SU-DHL-6 (cell line): ENCODE data around the gene MAN1A2.

Experiments
- H2AFZ ChIP-seq: fragments of 200-600 bp; sonication (generic); 2 replicates; pipeline ENCODE4 v1.6.1; 2014; ENCODE audit warnings: low read depth, mild to moderate bottlenecking, moderate library complexity, mixed read lengths, antibody characterized with exemption, low read length; ENCODE audit not compliant: severe bottlenecking
- H3F3A ChIP-seq: fragments of 200-600 bp; shearing (Covaris generic); 2 replicates; pipeline ENCODE4 v1.6.0; 2016; ENCODE audit warnings: antibody characterized with exemption, mild to moderate bottlenecking; ENCODE audit not compliant: insufficient read depth
- H3K27ac ChIP-seq: fragments of 200-600 bp; sonication (generic); 2 replicates; pipeline ENCODE4 v1.5.1; 2016; ENCODE audit warnings: low read depth, mild to moderate bottlenecking, low read length, moderate library complexity, mixed read lengths
- H3K27me3 ChIP-seq: fragments of 200-600 bp; sonication (generic), shearing (Covaris generic); 2 replicates; pipeline ENCODE4 v1.6.0; 2014; ENCODE audit warnings: mild to moderate bottlenecking, low read length
- H3K36me3 ChIP-seq: fragments of 200-600 bp; sonication (generic); 2 replicates; pipeline ENCODE4 v1.6.1; 2014; ENCODE audit warnings: mild to moderate bottlenecking, low read length, mixed read lengths
- H3K4me2 ChIP-seq: fragments of 300-600, 200-600 bp; shearing (Covaris generic), sonication (generic); 2 replicates; pipeline ENCODE4 v1.6.0; 2014; ENCODE audit warnings: low read length, low read depth, mild to moderate bottlenecking; ENCODE audit not compliant: poor library complexity, severe bottlenecking
- H3K4me3 ChIP-seq: fragments of 200-600 bp; sonication (generic); 2 replicates; pipeline ENCODE4 v1.5.1; 2014; ENCODE audit warnings: antibody characterized with exemption, low read length, mild to moderate bottlenecking, mixed read lengths; ENCODE audit not compliant: insufficient read depth, poor library complexity, severe bottlenecking
- H3K79me2 ChIP-seq: fragments of 200-600 bp; sonication (generic); 2 replicates; pipeline ENCODE4 v1.6.1; 2014; ENCODE audit warnings: mild to moderate bottlenecking, low read length, moderate library complexity; ENCODE audit not compliant: insufficient read depth
- H3K9ac ChIP-seq: fragments of 200-600 bp; sonication (generic); 2 replicates; pipeline ENCODE4 v1.7.0; 2014; ENCODE audit warnings: mild to moderate bottlenecking, low read length
- H3K9me2 ChIP-seq: fragments of 200-600 bp; sonication (generic); replicated peaks from 2 replicates; pipeline ENCODE4 v1.6.1; 2014; ENCODE audit warnings: low read length; ENCODE audit not compliant: insufficient read depth
- H3K9me3 ChIP-seq: fragments of 200-600 bp; sonication (generic); 2 replicates; pipeline ENCODE4 v1.6.1; 2014; ENCODE audit warnings: low read length, mixed read lengths; ENCODE audit not compliant: insufficient read depth
- H4K20me1 ChIP-seq: fragments of 200-600 bp; sonication (generic); 2 replicates; pipeline ENCODE4 v1.6.1; 2014; ENCODE audit warnings: low read depth, mild to moderate bottlenecking, antibody characterized with exemption, low read length, moderate library complexity, mixed read lengths
- EZH2phosphoT487 ChIP-seq: fragments of 200-600 bp; sonication (generic), shearing (Covaris generic); conservative IDR thresholded peaks from 2 replicates; pipeline ENCODE4 v1.6.1; 2018; ENCODE audit warnings: mild to moderate bottlenecking, antibody characterized with exemption, low read length, moderate library complexity, mixed read lengths
- TF ChIP-seq, protein P1 (sequence below): fragments of 200-600 bp; sonication (generic); IDR thresholded peaks from one replicate; pipeline ENCODE4 v1.5.1; 2017; ENCODE audit warnings: antibody characterized with exemption, mild to moderate bottlenecking, low read length, moderate library complexity; ENCODE audit not compliant: insufficient read depth, poor library complexity, severe bottlenecking

The MAN1A2 gene

DNA sequence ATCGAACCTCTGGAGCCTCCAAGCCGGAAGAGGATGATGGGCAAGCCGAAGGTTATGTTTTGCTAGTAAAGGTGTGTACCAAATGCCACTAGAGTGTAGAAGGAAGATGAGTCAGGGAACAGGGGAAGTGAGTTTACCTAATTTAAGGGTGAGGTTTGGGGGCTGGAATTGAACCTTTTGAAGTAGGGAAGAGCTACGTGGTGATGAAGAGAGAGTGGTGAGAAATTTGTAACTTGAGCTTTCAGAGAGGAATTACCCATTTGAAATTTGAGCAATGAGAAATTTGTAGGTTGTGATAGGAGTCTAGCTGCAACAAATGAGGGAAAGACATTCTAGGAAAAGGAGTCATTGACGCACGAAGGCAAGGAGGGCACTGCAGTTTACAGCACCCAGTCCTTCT is 168.6 kb downstream of the MAN1A2 start:
- H3F3A ChIP-seq: no peaks in the 10 kb centered on the region
- no peaks in the 10 kb centered on the region for H3K79me2 ChIP-seq
- no peaks in the 10 kb centered on the region for H3K9me3 ChIP-seq
- H3K9ac ChIP-seq: no peak overlapping the region
- H3K9me2 ChIP-seq: no peaks in the 10 kb centered on the region
- no peak overlapping the region for H3K27ac ChIP-seq
- no peaks in the 10 kb centered on the region; the same call in 1 of the 2 replicates for H4K20me1 ChIP-seq
- H3K4me2 ChIP-seq: no peak overlapping the region
- TF ChIP-seq EZH2phosphoT487: no peak
- TF ChIP-seq, protein P1, sequence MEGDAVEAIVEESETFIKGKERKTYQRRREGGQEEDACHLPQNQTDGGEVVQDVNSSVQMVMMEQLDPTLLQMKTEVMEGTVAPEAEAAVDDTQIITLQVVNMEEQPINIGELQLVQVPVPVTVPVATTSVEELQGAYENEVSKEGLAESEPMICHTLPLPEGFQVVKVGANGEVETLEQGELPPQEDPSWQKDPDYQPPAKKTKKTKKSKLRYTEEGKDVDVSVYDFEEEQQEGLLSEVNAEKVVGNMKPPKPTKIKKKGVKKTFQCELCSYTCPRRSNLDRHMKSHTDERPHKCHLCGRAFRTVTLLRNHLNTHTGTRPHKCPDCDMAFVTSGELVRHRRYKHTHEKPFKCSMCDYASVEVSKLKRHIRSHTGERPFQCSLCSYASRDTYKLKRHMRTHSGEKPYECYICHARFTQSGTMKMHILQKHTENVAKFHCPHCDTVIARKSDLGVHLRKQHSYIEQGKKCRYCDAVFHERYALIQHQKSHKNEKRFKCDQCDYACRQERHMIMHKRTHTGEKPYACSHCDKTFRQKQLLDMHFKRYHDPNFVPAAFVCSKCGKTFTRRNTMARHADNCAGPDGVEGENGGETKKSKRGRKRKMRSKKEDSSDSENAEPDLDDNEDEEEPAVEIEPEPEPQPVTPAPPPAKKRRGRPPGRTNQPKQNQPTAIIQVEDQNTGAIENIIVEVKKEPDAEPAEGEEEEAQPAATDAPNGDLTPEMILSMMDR: no peak
- H2AFZ ChIP-seq: no peak overlapping the region
- H3K36me3 ChIP-seq: no peaks in the 10 kb centered on the region
- H3K4me3 ChIP-seq: no peak overlapping the region
- no peaks in the 10 kb centered on the region for H3K27me3 ChIP-seq

DNA sequence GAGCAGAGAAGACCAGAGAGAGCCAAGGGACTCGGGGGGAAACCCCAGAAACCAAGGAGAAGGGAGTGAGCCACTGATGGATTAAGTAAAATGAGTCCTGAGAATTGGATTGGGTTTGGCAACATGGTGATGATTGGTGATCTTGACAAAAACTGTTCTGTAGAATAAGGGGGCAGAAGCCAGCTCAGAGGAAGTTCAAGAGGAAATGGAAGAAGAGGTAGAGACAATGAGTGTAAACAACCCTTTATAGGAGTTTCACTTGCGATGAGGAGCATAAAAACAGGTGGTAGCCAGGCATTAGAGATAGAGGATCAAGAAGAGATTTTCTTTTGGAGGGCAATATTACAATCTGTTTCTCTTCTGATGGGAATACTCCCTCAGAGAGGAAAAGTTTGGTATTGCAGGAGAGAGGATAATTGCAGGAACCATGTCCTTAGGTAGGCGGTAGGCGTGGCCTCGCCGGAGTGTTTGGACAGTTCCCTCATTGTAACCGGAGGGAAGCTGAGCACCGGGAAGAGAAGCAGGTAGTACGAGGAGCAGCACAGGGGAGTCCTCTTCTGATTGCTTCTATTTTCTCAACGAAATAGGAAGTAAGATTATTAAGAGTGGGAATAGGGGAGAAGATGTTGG is 170.2 kb downstream of the MAN1A2 start:
- Histone ChIP-seq H3K9me3 (no peaks in the 10 kb centered on the region), H3K27me3 (no peaks in the 10 kb centered on the region), H3K36me3 (no peaks in the 10 kb centered on the region), H3K79me2 (no peaks in the 10 kb centered on the region), H4K20me1 (no peaks in the 10 kb centered on the region), H2AFZ (no peak overlapping the region), H3K9ac (no peak overlapping the region), H3K4me2 (no peak overlapping the region), H3K9me2 (no peaks in the 10 kb centered on the region), H3K4me3 (no peak overlapping the region), H3K27ac (no peak overlapping the region), H3F3A (no peaks in the 10 kb centered on the region)
- no peak for TF ChIP-seq EZH2phosphoT487
- TF ChIP-seq, protein P1: no peak

DNA sequence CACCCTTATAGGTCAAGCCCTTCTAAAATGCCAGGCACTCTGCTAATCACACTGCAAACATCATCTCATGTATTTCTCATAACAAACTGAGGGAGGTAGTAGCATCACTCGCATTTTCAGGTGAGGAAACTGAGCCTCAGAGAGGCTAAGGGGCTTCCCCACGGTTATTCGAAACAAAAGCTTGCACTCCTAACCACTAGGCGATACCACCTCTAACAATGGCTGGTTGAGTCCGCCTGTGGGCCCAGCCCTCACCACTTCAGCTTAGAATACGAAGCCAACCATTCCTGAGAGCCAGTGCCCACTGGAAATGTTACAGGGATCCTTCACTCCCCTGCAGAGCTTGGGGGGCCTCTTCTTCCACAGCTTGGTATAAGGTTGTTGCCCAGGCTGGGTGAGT is 173.3 kb downstream of the MAN1A2 start:
- Histone ChIP-seq H3F3A (no peaks in the 10 kb centered on the region), H3K9me2 (no peaks in the 10 kb centered on the region), H3K27me3 (no peaks in the 10 kb centered on the region), H3K9ac (no peak overlapping the region), H3K4me3 (no peak overlapping the region), H2AFZ (no peak overlapping the region), H3K4me2 (no peak overlapping the region), H3K79me2 (no peaks in the 10 kb centered on the region), H3K9me3 (no peaks in the 10 kb centered on the region), H4K20me1 (no peaks in the 10 kb centered on the region), H3K27ac (no peak overlapping the region), H3K36me3 (no peaks in the 10 kb centered on the region)
- TF ChIP-seq EZH2phosphoT487: no peak
- TF ChIP-seq, protein P1: no peak
